GM18526 (cell line): ENCODE results near the gene FRRS1L.

Experiments used
- POLR2A ChIP-seq: IDR thresholded peaks from 3 replicates; pipeline ENCODE4 v1.6.1; 2011; ENCODE audit not compliant: insufficient read length; ENCODE audit errors: extremely low read depth

FRRS1L gene

GRCh38 chr9:109101202-109101595, 65.8 kb downstream of the FRRS1L start:
- no peak for TF ChIP-seq POLR2A

DNA sequence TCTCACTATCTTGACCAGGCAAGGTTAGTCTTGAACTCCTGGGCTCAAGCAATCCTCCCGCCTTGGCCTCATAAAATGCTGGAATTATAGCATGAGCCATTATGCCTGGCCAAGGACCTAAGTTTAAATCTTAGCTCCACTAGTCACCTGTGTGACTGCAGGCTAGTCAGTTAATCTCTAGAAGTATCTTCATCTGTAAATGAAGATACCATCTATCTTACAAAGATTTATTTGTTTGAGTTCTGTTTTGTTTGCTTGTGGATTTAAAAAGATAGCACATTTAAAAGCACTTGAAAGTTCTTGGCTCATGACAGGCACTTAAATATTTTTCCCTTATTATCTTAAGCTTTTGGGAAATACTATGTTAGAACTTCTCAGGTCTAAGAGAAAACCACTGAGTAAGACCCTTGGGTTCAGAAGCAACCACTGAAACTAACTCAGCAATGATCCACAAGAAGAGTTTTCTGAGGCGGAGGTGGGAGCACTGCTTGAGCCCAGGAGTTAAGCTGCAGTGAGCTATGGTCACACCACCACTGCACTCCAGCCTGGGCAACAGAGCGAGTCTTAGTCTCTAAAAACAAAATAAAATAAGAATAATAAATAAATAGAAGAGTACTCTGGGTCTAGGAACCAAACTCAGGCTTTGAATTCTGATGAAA, 66.4 kb downstream of the FRRS1L start:
- TF ChIP-seq POLR2A, result no peak

DNA sequence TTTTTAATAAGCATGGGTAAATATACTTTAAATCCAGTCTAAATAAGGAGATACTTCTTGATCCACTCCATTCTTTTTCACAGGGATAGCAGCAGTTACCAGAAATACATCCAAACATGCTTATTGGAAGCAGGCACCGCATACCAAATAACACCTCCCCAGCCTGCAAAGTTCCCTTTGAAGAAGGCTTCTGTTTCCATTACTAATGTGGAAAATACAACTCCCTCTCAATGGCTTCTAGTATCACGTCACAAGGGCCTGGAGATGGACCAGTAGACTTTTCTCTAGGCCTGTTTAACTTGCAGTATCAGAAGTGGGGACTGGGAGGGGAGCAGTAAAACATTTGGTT, 68.1 kb downstream of the FRRS1L start:
- no peak for TF ChIP-seq POLR2A

GRCh38 chr9:109098171-109098959, 68.7 kb downstream of the FRRS1L start:
- TF ChIP-seq POLR2A, result no peak

GRCh38 chr9:109097146-109097545, 69.9 kb downstream of the FRRS1L start:
- no peak for TF ChIP-seq POLR2A

GRCh38 chr9:109095321-109095720, 71.7 kb downstream of the FRRS1L start:
- TF ChIP-seq POLR2A, result no peak

GRCh38 chr9:109094268-109094667, 72.8 kb downstream of the FRRS1L start:
- TF ChIP-seq POLR2A, result no peak

- TF ChIP-seq POLR2A, result no peak
These were observed 74.5 kb downstream of the FRRS1L start for GRCh38 chr9:109092587-109092986.

GRCh38 chr9:109092051-109092580, 74.9 kb downstream of the FRRS1L start:
- TF ChIP-seq POLR2A, result no peak

DNA sequence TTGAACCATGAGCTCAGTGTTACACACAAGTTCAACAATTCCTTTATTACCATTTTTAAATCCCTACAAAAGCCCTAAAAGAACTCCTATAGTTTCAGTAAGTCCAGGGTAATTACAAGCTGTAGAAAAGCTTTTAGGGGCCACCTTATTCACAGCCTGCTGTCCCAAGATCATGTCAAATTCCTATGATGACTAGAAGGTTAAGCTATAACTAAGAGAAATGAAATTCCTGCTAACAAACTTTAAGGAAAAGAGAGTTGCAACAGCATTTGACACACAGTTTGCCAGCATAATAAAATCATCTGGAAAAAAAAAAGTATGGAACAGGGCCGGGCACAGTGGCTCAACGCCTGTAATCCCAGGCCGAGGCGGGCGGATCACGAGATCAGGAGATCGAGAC, 78.8 kb downstream of the FRRS1L start:
- TF ChIP-seq POLR2A, result no peak

GRCh38 chr9:109087795-109088194, 79.3 kb downstream of the FRRS1L start:
- TF ChIP-seq POLR2A, result no peak

DNA sequence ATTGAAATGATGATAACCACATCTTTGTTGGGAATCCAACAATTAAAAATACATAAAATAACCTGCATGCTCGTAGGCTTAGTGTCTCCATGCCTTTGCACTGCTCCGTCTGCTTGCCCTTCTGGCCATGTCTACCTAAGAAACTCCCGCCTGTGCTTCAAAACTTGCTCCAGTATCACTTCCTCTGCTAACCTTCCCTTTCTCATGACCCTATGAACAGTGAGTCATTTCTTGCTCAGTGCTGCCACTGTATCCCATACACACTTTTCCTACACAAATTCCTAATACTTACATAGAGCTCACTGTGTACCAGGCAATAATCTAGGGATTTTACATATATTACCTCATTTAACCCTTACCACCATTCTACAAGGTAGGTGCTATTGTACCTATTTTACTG, 80.8 kb downstream of the FRRS1L start:
- TF ChIP-seq POLR2A, result no peak

DNA sequence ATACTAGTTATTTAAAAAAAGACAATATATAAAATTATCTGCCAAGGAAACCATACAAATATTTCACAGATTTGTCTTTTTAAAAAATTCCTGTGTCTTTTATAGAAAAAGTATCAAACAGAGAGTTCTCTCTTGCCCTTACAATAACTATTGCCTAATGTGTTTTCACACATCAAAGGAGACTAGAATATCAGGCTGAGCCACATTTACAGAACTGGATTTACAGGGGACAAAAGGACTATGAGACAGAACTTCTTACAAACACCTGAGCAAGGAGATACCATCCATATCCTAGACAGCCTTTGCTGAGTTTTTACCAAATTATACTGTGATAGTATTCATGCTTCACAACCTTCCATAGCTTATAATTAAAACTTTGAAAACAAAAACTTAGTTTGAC, 81.5 kb downstream of the FRRS1L start:
- TF ChIP-seq POLR2A, result no peak

GRCh38 chr9:109083813-109084405, 83.1 kb downstream of the FRRS1L start:
- no peak for TF ChIP-seq POLR2A

DNA sequence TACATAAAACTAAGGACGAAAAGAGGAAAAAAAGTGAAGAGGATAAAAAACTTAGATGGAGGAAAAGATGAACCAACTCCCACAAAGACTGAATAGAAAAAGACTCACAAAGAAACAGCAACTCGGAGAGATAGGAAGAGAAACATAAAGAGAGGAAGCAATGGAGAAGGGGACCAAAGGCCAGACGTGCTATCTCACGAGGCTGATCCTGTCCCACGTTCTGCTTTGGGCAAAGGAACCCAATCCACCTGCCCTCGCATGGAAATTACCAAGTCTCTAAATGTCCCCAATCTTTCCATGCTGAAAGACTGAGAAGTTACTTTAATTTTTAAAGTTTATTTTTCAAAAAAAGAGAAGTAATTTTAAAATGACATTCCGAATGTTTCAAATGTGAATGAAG, 83.9 kb downstream of the FRRS1L start:
- TF ChIP-seq POLR2A, result no peak

DNA sequence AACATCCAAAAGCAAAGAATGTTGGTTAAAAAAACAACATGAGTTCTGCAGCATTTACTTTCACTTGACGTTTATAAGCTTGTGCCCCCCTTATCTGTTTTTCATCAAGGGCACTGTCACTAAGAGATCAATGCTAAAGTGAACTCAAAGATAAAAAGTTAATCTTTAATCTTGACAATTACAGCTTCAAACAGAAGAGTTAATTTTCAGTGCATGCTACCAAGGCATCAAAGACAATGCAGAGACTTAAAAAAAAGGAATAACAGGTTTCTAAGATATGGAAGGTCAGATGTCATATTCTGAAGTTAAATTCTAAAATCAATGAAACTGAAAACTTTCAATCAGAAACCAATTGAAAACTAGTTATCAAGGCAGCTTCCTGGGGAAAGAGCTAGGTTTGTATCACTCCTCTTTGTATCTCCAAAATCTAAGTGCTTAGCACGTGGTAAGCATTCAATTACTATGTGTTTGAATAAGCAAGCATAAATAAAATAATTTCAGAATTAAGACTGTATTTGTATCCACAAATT, 84.9 kb downstream of the FRRS1L start:
- TF ChIP-seq POLR2A, result no peak
